GM12801 (cell line): Measurements from ENCODE around the gene TOR1AIP2.

Source experiments
- TF ChIP-seq, protein P1 (sequence below): IDR thresholded peaks from one replicate; pipeline ENCODE4 v1.5.1; 2011; ENCODE audit warnings: control low read depth; ENCODE audit not compliant: insufficient read length; ENCODE audit errors: extremely low read depth

Gene TOR1AIP2

DNA sequence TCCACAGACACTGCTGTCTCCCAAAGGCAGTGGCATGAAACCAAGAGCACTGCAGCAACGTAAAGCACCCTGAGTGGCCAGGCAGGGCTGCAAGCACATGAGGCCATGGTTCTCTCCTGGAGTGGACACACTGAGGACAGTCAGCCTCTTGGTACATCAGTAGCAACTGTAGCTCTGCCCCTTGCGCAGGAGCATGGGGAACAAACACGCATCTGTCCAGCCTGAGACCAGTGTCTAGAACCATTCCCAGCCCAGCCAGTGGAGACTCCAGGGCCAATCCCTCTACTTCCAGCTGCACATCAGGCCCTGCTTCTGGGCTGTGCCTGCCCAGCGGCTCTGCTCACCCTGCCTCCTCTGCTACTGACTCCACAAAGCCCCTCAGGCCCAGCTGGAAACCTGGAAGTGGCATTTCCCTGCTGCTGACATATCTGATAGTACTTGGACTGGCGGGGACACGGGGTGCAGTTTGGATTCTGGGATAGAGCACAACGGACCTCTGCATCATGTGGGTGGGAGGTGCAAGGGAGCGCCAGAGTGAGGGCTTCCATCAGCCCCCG is 49.0 kb downstream of the TOR1AIP2 start:
- TF ChIP-seq, protein P1, sequence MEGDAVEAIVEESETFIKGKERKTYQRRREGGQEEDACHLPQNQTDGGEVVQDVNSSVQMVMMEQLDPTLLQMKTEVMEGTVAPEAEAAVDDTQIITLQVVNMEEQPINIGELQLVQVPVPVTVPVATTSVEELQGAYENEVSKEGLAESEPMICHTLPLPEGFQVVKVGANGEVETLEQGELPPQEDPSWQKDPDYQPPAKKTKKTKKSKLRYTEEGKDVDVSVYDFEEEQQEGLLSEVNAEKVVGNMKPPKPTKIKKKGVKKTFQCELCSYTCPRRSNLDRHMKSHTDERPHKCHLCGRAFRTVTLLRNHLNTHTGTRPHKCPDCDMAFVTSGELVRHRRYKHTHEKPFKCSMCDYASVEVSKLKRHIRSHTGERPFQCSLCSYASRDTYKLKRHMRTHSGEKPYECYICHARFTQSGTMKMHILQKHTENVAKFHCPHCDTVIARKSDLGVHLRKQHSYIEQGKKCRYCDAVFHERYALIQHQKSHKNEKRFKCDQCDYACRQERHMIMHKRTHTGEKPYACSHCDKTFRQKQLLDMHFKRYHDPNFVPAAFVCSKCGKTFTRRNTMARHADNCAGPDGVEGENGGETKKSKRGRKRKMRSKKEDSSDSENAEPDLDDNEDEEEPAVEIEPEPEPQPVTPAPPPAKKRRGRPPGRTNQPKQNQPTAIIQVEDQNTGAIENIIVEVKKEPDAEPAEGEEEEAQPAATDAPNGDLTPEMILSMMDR = no peak

- TF ChIP-seq, protein P1 = no peak
These were observed 50.9 kb downstream of the TOR1AIP2 start for GRCh38 chr1:179826626-179827280.

- TF ChIP-seq, protein P1 = no peak
These were observed 51.7 kb downstream of the TOR1AIP2 start for GRCh38 chr1:179825798-179826460.

GRCh38 chr1:179825206-179825605 is 52.4 kb downstream of the TOR1AIP2 start:
- TF ChIP-seq, protein P1 = no peak

DNA sequence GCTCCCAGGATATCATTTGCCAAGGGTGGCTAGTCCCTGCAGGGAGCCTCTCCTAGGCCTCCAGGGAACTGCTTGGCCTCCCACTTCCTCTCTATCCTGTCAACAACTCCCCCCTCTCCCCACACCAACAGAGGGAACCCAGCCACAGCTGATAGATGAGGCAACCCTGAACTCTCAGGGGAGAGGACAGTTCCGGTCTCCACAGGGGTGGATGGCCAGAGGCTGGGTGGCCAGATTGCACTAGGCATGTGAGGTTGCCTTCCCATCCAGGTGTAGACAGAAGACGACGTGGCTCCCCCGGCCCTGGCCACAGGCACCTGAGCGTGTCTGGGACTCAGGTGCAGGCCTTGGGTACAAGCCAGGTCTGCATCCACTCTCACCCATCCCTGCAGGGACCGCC is 53.3 kb downstream of the TOR1AIP2 start:
- TF ChIP-seq, protein P1 = no peak

DNA sequence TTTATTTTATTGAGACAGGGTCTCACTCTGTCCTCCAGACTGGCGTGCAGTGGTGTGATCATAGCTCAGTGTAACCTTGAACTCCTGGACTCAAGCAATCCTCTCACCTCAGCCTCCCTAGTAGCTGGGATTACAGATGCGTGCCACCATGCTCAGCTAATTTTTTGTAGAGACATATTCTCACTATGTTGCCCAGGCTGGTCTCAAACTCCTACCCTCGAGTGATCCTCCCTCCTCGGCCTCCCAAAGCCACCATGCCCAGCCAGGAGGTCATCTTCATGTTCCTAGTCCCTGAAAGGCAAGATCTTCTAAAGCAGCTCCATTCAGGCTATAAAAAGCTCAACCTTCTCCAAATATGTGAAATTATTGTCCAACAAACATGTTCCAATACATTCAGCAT is 53.9 kb downstream of the TOR1AIP2 start:
- TF ChIP-seq, protein P1 = no peak

GRCh38 chr1:179822065-179822464 is 55.5 kb downstream of the TOR1AIP2 start:
- TF ChIP-seq, protein P1 = no peak
